Coronary artery (tissue), 2 donors: ENCODE results near the gene TTC23.
"Not testable (repeated sequence)": the region's sequence is repeated elsewhere in the genome, so short reads cannot be mapped to it uniquely, and the experiment has no call there.

Experiments
- DNase-seq: peaks from one replicate; pipeline ENCODE4 v3.0.0-alpha.2; 2017; ENCODE audit warnings: low spot score
- H3K27ac ChIP-seq, 2 donors: fragments of 200-600 bp; sonication (generic); one replicate each; pipeline ENCODE4 v1.5.1; 2016 to 2019
- H3K4me3 ChIP-seq: fragments of 200-600 bp; sonication (generic); 2 replicates; pipeline ENCODE4 v1.5.1; 2016; ENCODE audit warnings: mild to moderate bottlenecking, moderate library complexity
- TF ChIP-seq, protein P1 (sequence below): fragments of 200-600 bp; sonication (generic); IDR thresholded peaks from one replicate; pipeline ENCODE4 v1.5.1; 2019; ENCODE audit warnings: antibody characterized with exemption

TTC23 gene

GRCh38 chr15:99201408-99202175 is 47.8 kb downstream of the TTC23 start:
- no peak for DNase-seq
- Histone ChIP-seq H3K27ac (no peak overlapping the region), H3K4me3 (no peak overlapping the region)
- TF ChIP-seq, protein P1, sequence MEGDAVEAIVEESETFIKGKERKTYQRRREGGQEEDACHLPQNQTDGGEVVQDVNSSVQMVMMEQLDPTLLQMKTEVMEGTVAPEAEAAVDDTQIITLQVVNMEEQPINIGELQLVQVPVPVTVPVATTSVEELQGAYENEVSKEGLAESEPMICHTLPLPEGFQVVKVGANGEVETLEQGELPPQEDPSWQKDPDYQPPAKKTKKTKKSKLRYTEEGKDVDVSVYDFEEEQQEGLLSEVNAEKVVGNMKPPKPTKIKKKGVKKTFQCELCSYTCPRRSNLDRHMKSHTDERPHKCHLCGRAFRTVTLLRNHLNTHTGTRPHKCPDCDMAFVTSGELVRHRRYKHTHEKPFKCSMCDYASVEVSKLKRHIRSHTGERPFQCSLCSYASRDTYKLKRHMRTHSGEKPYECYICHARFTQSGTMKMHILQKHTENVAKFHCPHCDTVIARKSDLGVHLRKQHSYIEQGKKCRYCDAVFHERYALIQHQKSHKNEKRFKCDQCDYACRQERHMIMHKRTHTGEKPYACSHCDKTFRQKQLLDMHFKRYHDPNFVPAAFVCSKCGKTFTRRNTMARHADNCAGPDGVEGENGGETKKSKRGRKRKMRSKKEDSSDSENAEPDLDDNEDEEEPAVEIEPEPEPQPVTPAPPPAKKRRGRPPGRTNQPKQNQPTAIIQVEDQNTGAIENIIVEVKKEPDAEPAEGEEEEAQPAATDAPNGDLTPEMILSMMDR, result no peak

GRCh38 chr15:99197856-99198255 is 51.5 kb downstream of the TTC23 start:
- Histone ChIP-seq H3K4me3 (no peak overlapping the region), H3K27ac (no peak overlapping the region)
- DNase-seq, result no peak
- TF ChIP-seq, protein P1, result no peak

DNA sequence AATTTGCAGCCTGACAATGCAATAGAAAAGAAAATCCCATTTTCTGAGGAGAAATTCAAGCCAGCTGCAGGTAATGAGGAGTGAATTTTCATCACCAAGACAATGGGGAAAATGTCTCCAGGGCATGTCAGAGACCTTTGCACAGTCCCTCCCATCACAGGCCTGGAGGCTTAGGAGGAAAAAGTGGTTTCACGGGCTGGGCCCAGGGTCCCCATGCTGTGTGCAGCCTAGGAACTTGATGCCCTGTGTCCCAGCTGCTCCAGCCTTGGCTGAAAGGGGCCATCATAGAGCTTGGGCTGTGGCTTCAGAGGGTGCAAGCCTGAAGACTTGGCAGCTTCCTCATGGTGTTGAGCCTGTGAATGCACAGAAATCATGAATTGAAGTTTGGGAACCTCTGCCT is 57.2 kb downstream of the TTC23 start:
- H3K4me3 ChIP-seq, H3K27ac ChIP-seq, DNase-seq: not testable (repeated sequence)

- DNase-seq, result no peak
- TF ChIP-seq, protein P1, result no peak
These were observed 61.4 kb downstream of the TTC23 start for GRCh38 chr15:99187936-99188335.

DNA sequence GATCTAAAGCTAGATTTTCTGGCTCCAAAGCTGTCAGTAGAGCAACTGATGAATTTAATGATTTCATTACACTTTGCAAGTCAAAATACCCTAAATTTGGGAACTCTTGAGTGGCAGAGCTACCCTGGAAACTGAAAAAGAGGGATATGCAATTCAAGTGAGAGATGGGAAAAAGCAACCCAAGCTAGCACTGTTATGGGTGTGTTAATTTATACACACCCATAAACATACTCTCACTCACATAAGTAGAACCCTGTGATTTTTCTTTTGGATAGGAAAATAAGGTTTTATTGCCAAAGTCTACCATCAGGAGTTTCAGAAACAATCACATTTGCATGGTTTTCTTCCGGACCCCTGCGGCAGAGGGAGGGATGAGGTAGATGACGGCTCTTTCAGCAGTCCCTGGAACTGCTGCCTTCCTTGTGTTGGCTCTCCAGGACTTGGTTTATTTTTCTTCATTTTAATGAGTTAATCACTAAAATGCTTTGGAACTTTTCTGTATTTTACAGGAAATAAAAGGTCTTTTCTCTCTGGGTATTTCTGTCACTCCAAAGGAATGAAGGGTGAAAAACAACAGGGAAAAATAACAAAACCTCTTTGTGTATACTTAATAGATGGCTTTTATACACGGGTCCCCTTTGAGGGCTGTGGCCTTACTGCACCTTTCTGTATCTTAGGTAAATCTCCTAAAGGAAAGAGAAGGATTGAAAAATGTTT is 63.8 kb downstream of the TTC23 start:
- no peak for DNase-seq
- TF ChIP-seq, protein P1, result no peak

More at GRCh38 chr15:99187936-99188335, 61.4 kb downstream of the TTC23 start:
- Histone ChIP-seq H3K4me3 (no peak overlapping the region), H3K27ac (no peak overlapping the region)

GRCh38 chr15:99182791-99183190 is 66.6 kb downstream of the TTC23 start:
- Histone ChIP-seq H3K4me3 (no peak overlapping the region), H3K27ac (no peak overlapping the region)
- TF ChIP-seq, protein P1, result no peak
- DNase-seq, result no peak

More for the DNA sequence above, 63.8 kb downstream of the TTC23 start:
- Histone ChIP-seq H3K4me3 (no peak overlapping the region), H3K27ac (peak overlapping the region in 1 of 2 donors; percentile 7)

DNA sequence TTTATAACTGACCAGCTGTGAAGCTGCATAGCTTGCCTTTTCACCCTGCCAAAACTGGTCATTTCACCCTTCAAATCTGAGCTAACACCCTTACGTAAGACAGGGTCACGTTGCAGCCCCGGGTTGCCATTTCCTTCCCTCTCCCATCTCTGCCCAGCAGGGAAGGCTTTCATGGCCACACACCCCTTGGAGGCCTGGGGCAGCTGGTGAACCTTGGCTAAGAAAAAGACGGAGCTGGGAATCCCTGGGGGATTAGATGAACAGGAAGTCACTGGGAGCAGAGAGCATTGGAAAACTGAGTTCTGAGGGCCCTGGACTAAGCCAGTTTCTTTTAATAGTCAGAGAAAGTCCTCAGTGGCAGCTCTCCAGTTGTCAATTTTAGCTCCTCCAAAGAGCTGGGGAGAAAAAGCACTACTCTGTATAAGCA is 67.8 kb downstream of the TTC23 start:
- H3K4me3 ChIP-seq, result no peak overlapping the region
- TF ChIP-seq, protein P1, result no peak
- peak; percentile 89 for DNase-seq
- peak overlapping the region; percentile 61 to 80 for H3K27ac ChIP-seq
